Measurements from ENCODE around the gene LTBP1.
"Not testable (repeated sequence)": the region's sequence is repeated elsewhere in the genome, so short reads cannot be mapped to it uniquely, and the experiment has no call there.

LTBP1 gene

GRCh38 chr2:33052795-33053194, 106.0 kb downstream of the LTBP1 start:
- H3K27me3 ChIP-seq (ENCODE audit: control insufficient read depth in 2 of 2, insufficient read depth in 2 of 2, low read length in 2 of 2); H3K4me1 ChIP-seq (ENCODE audit: control insufficient read depth in 2 of 2, insufficient read depth in 2 of 2, low read length in 2 of 2); H3K9me3 ChIP-seq (ENCODE audit: control insufficient read depth in 2 of 2, low read length in 2 of 2); H3K27ac ChIP-seq (ENCODE audit: low read depth in 2 of 2, low read length in 2 of 2); H3K4me3 ChIP-seq (ENCODE audit: low read length in 2 of 2); H3K9ac ChIP-seq (ENCODE audit: low read depth in 1 of 2, low read length in 2 of 2); H3K36me3 ChIP-seq (ENCODE audit: control insufficient read depth in 2 of 2, insufficient read depth in 2 of 2, low read length in 2 of 2): not testable (repeated sequence)

- Histone ChIP-seq H3K4me1 (ENCODE audit: control insufficient read depth in 2 of 2, insufficient read depth in 2 of 2, low read length in 2 of 2) (no peaks in the 10 kb centered on the region), H3K27ac (ENCODE audit: low read depth in 2 of 2, low read length in 2 of 2) (no peak overlapping the region), H3K27me3 (ENCODE audit: control insufficient read depth in 2 of 2, insufficient read depth in 2 of 2, low read length in 2 of 2) (no peaks in the 10 kb centered on the region), H3K36me3 (ENCODE audit: control insufficient read depth in 2 of 2, insufficient read depth in 2 of 2, low read length in 2 of 2) (no peaks in the 10 kb centered on the region), H3K4me3 (ENCODE audit: low read length in 2 of 2) (no peak overlapping the region), H3K9ac (ENCODE audit: low read depth in 1 of 2, low read length in 2 of 2) (no peak overlapping the region), H3K9me3 (ENCODE audit: control insufficient read depth in 2 of 2, low read length in 2 of 2) (no peaks in the 10 kb centered on the region)
Measured at GRCh38 chr2:33056170-33056569, 109.4 kb downstream of the LTBP1 start.

GRCh38 chr2:33057307-33058028, 110.7 kb downstream of the LTBP1 start:
- not testable (repeated sequence) for H3K4me1 ChIP-seq (ENCODE audit: control insufficient read depth in 2 of 2, insufficient read depth in 2 of 2, low read length in 2 of 2); H3K36me3 ChIP-seq (ENCODE audit: control insufficient read depth in 2 of 2, insufficient read depth in 2 of 2, low read length in 2 of 2); H3K27me3 ChIP-seq (ENCODE audit: control insufficient read depth in 2 of 2, insufficient read depth in 2 of 2, low read length in 2 of 2); H3K9me3 ChIP-seq (ENCODE audit: control insufficient read depth in 2 of 2, low read length in 2 of 2); H3K27ac ChIP-seq (ENCODE audit: low read depth in 2 of 2, low read length in 2 of 2); H3K4me3 ChIP-seq (ENCODE audit: low read length in 2 of 2); H3K9ac ChIP-seq (ENCODE audit: low read depth in 1 of 2, low read length in 2 of 2)

- Histone ChIP-seq H3K9me3 (ENCODE audit: control insufficient read depth in 2 of 2, low read length in 2 of 2) (no peaks in the 10 kb centered on the region), H3K27me3 (ENCODE audit: control insufficient read depth in 2 of 2, insufficient read depth in 2 of 2, low read length in 2 of 2) (no peaks in the 10 kb centered on the region), H3K9ac (ENCODE audit: low read depth in 1 of 2, low read length in 2 of 2) (no peak overlapping the region), H3K27ac (ENCODE audit: low read depth in 2 of 2, low read length in 2 of 2) (no peak overlapping the region), H3K4me3 (ENCODE audit: low read length in 2 of 2) (no peak overlapping the region), H3K36me3 (ENCODE audit: control insufficient read depth in 2 of 2, insufficient read depth in 2 of 2, low read length in 2 of 2) (no peaks in the 10 kb centered on the region), H3K4me1 (ENCODE audit: control insufficient read depth in 2 of 2, insufficient read depth in 2 of 2, low read length in 2 of 2) (no peaks in the 10 kb centered on the region)
Measured at GRCh38 chr2:33058716-33059470, 112.1 kb downstream of the LTBP1 start.

GRCh38 chr2:33059471-33060156, 112.9 kb downstream of the LTBP1 start:
- Histone ChIP-seq H3K36me3 (ENCODE audit: control insufficient read depth in 2 of 2, insufficient read depth in 2 of 2, low read length in 2 of 2) (no peaks in the 10 kb centered on the region), H3K9me3 (ENCODE audit: control insufficient read depth in 2 of 2, low read length in 2 of 2) (no peaks in the 10 kb centered on the region), H3K27me3 (ENCODE audit: control insufficient read depth in 2 of 2, insufficient read depth in 2 of 2, low read length in 2 of 2) (no peaks in the 10 kb centered on the region), H3K27ac (ENCODE audit: low read depth in 2 of 2, low read length in 2 of 2) (no peak overlapping the region), H3K4me3 (ENCODE audit: low read length in 2 of 2) (no peak overlapping the region), H3K9ac (ENCODE audit: low read depth in 1 of 2, low read length in 2 of 2) (no peak overlapping the region), H3K4me1 (ENCODE audit: control insufficient read depth in 2 of 2, insufficient read depth in 2 of 2, low read length in 2 of 2) (no peaks in the 10 kb centered on the region)

- Histone ChIP-seq H3K36me3 (ENCODE audit: control insufficient read depth in 2 of 2, insufficient read depth in 2 of 2, low read length in 2 of 2) (no peaks in the 10 kb centered on the region), H3K4me1 (ENCODE audit: control insufficient read depth in 2 of 2, insufficient read depth in 2 of 2, low read length in 2 of 2) (no peaks in the 10 kb centered on the region), H3K9ac (ENCODE audit: low read depth in 1 of 2, low read length in 2 of 2) (no peak overlapping the region), H3K27me3 (ENCODE audit: control insufficient read depth in 2 of 2, insufficient read depth in 2 of 2, low read length in 2 of 2) (no peaks in the 10 kb centered on the region), H3K4me3 (ENCODE audit: low read length in 2 of 2) (no peak overlapping the region), H3K27ac (ENCODE audit: low read depth in 2 of 2, low read length in 2 of 2) (no peak overlapping the region), H3K9me3 (ENCODE audit: control insufficient read depth in 2 of 2, low read length in 2 of 2) (no peaks in the 10 kb centered on the region)
Measured at GRCh38 chr2:33060405-33060804, 113.7 kb downstream of the LTBP1 start.

- H3K27ac ChIP-seq (ENCODE audit: low read depth in 2 of 2, low read length in 2 of 2), result no peak overlapping the region
- no peaks in the 10 kb centered on the region for H3K9me3 ChIP-seq (ENCODE audit: control insufficient read depth in 2 of 2, low read length in 2 of 2)
- H3K4me3 ChIP-seq (ENCODE audit: low read length in 2 of 2), result no peak overlapping the region
- no peaks in the 10 kb centered on the region for H3K4me1 ChIP-seq (ENCODE audit: control insufficient read depth in 2 of 2, insufficient read depth in 2 of 2, low read length in 2 of 2)
- H3K27me3 ChIP-seq (ENCODE audit: control insufficient read depth in 2 of 2, insufficient read depth in 2 of 2, low read length in 2 of 2), result no peaks in the 10 kb centered on the region
- H3K9ac ChIP-seq (ENCODE audit: low read depth in 1 of 2, low read length in 2 of 2), result no peak overlapping the region
- no peaks in the 10 kb centered on the region for H3K36me3 ChIP-seq (ENCODE audit: control insufficient read depth in 2 of 2, insufficient read depth in 2 of 2, low read length in 2 of 2)
Measured at GRCh38 chr2:33062665-33063250, 116.0 kb downstream of the LTBP1 start.

GRCh38 chr2:33064349-33064801, 117.6 kb downstream of the LTBP1 start:
- Histone ChIP-seq H3K27ac (ENCODE audit: low read depth in 2 of 2, low read length in 2 of 2) (no peak overlapping the region), H3K4me1 (ENCODE audit: control insufficient read depth in 2 of 2, insufficient read depth in 2 of 2, low read length in 2 of 2) (no peaks in the 10 kb centered on the region), H3K4me3 (ENCODE audit: low read length in 2 of 2) (no peak overlapping the region), H3K27me3 (ENCODE audit: control insufficient read depth in 2 of 2, insufficient read depth in 2 of 2, low read length in 2 of 2) (no peaks in the 10 kb centered on the region), H3K9ac (ENCODE audit: low read depth in 1 of 2, low read length in 2 of 2) (no peak overlapping the region), H3K9me3 (ENCODE audit: control insufficient read depth in 2 of 2, low read length in 2 of 2) (no peaks in the 10 kb centered on the region), H3K36me3 (ENCODE audit: control insufficient read depth in 2 of 2, insufficient read depth in 2 of 2, low read length in 2 of 2) (no peaks in the 10 kb centered on the region)

GRCh38 chr2:33067598-33067997, 120.8 kb downstream of the LTBP1 start:
- Histone ChIP-seq H3K4me3 (ENCODE audit: low read length in 2 of 2) (no peak overlapping the region), H3K9ac (ENCODE audit: low read depth in 1 of 2, low read length in 2 of 2) (no peak overlapping the region), H3K27me3 (ENCODE audit: control insufficient read depth in 2 of 2, insufficient read depth in 2 of 2, low read length in 2 of 2) (no peaks in the 10 kb centered on the region), H3K4me1 (ENCODE audit: control insufficient read depth in 2 of 2, insufficient read depth in 2 of 2, low read length in 2 of 2) (no peaks in the 10 kb centered on the region), H3K9me3 (ENCODE audit: control insufficient read depth in 2 of 2, low read length in 2 of 2) (no peaks in the 10 kb centered on the region), H3K27ac (ENCODE audit: low read depth in 2 of 2, low read length in 2 of 2) (no peak overlapping the region), H3K36me3 (ENCODE audit: control insufficient read depth in 2 of 2, insufficient read depth in 2 of 2, low read length in 2 of 2) (no peaks in the 10 kb centered on the region)

GRCh38 chr2:33068261-33068660, 121.5 kb downstream of the LTBP1 start:
- Histone ChIP-seq H3K9me3 (ENCODE audit: control insufficient read depth in 2 of 2, low read length in 2 of 2) (no peaks in the 10 kb centered on the region), H3K36me3 (ENCODE audit: control insufficient read depth in 2 of 2, insufficient read depth in 2 of 2, low read length in 2 of 2) (no peaks in the 10 kb centered on the region), H3K27ac (ENCODE audit: low read depth in 2 of 2, low read length in 2 of 2) (no peak overlapping the region), H3K27me3 (ENCODE audit: control insufficient read depth in 2 of 2, insufficient read depth in 2 of 2, low read length in 2 of 2) (no peaks in the 10 kb centered on the region), H3K9ac (ENCODE audit: low read depth in 1 of 2, low read length in 2 of 2) (no peak overlapping the region), H3K4me1 (ENCODE audit: control insufficient read depth in 2 of 2, insufficient read depth in 2 of 2, low read length in 2 of 2) (no peaks in the 10 kb centered on the region), H3K4me3 (ENCODE audit: low read length in 2 of 2) (no peak overlapping the region)
